Smooth muscle cell (in vitro differentiated cells): ENCODE measurements around the gene WWC1. TPM values are rescaled to one million over a fixed set of nuclear protein-coding genes. Genes with fewer than 3 reads are reported as not detected.

Experiments used
- DNase-seq: peaks from one replicate; lab custom pipeline; 2025; ENCODE audit not compliant: unreplicated experiment; lab: John Stamatoyannopoulos, UW
- H2AFZ ChIP-seq: fragments of 200-600 bp; sonication (generic); 2 replicates; pipeline ENCODE4 v1.6.0; 2016; ENCODE audit warnings: antibody characterized with exemption, low read depth, mild to moderate bottlenecking
- H3F3A ChIP-seq: fragments of 200-600 bp; sonication (generic); 2 replicates; pipeline ENCODE4 v1.6.0; 2017; ENCODE audit warnings: antibody characterized with exemption, low read depth
- H3K27ac ChIP-seq: fragments of 200-600 bp; sonication (generic); 2 replicates; pipeline ENCODE4 v1.5.1; 2016; ENCODE audit warnings: low read depth, mild to moderate bottlenecking
- H3K27me3 ChIP-seq: fragments of 200-600 bp; sonication (generic); 2 replicates; pipeline ENCODE4 v1.6.1; 2016; ENCODE audit warnings: low read depth, mild to moderate bottlenecking
- H3K36me3 ChIP-seq: fragments of 200-600 bp; sonication (generic); 2 replicates; pipeline ENCODE4 v1.5.1; 2016; ENCODE audit warnings: low read depth
- H3K4me1 ChIP-seq: fragments of 200-600 bp; sonication (generic); 2 replicates; pipeline ENCODE4 v1.5.1; 2016; ENCODE audit warnings: low read depth
- H3K4me2 ChIP-seq: fragments of 200-600 bp; sonication (generic); 2 replicates; pipeline ENCODE4 v1.6.0; 2016; ENCODE audit warnings: mild to moderate bottlenecking
- H3K4me3 ChIP-seq: fragments of 200-600 bp; sonication (generic); 2 replicates; pipeline ENCODE4 v1.5.1; 2016; ENCODE audit warnings: mild to moderate bottlenecking
- H3K79me2 ChIP-seq: fragments of 200-600 bp; sonication (generic); 2 replicates; pipeline ENCODE4 v1.6.0; 2016; ENCODE audit warnings: low read depth, mild to moderate bottlenecking
- H3K9ac ChIP-seq: fragments of 200-600 bp; sonication (generic); 2 replicates; pipeline ENCODE4 v1.6.0; 2016; ENCODE audit warnings: low read depth
- H3K9me3 ChIP-seq: fragments of 200-600 bp; sonication (generic); replicated peaks from 2 replicates; pipeline ENCODE4 v1.5.1; 2016; ENCODE audit warnings: low read depth
- H4K20me1 ChIP-seq: fragments of 200-600 bp; sonication (generic); 2 replicates; pipeline ENCODE4 v1.6.0; 2016; ENCODE audit warnings: low read depth
- CTCF ChIP-seq: fragments of 200-600 bp; sonication (generic); IDR thresholded peaks from 2 replicates; pipeline ENCODE4 v1.5.1; 2017; ENCODE audit warnings: borderline replicate concordance, mild to moderate bottlenecking, antibody characterized with exemption; ENCODE audit not compliant: insufficient read depth, poor library complexity, severe bottlenecking
- WGBS: methylation state at CpG from one replicate; pipeline ENCODE4 v1.1.7; 2016; ENCODE audit warnings: low lambda C conversion rate; 5-methylcytosine and 5-hydroxymethylcytosine counted together
- polyA plus RNA-seq: library from polyadenylated mRNA; unstranded; fragments of >200 nt; fragmentation: Nextera tagmentation; extraction: Ambion mirVana; gene quantifications from 2 replicates; pipeline ENCODE4 v1.2.1, GENCODE V29; 2016
- total RNA-seq: library from RNA; depleted of rRNA; stranded (reverse); fragments of >200 nt; gene quantifications from 2 replicates; pipeline ENCODE4 v1.2.3, GENCODE V29; 2014

Gene WWC1
- total and polyA plus RNA-seq, 2 experiments from 2014 or later = 3.7 to 7.5 TPM

- Histone ChIP-seq H3K79me2 (no peaks in the 10 kb centered on the region), H3K4me3 (no peak overlapping the region), H3K4me1 (peaks cover 14% of the 10 kb centered on the region), H4K20me1 (no peaks in the 10 kb centered on the region), H3K27ac (no peak overlapping the region), H3K36me3 (no peaks in the 10 kb centered on the region), H3K27me3 (peaks cover 8% of the 10 kb centered on the region), H3F3A (peaks cover 11% of the 10 kb centered on the region), H3K9me3 (no peaks in the 10 kb centered on the region), H2AFZ (no peak overlapping the region), H3K9ac (no peak overlapping the region), H3K4me2 (no peak overlapping the region)
- no peak for TF ChIP-seq CTCF
- WGBS = 91% methylated on average over 3 of the region's 3 CpGs
- DNase-seq = no peak
Observed at GRCh38 chr5:168273056-168273980, 18.1 kb upstream of the WWC1 start.

GRCh38 chr5:168274406-168274805 is 17.0 kb upstream of the WWC1 start:
- Histone ChIP-seq H3K27me3 (peaks cover 4% of the 10 kb centered on the region), H3K4me1 (peaks cover 14% of the 10 kb centered on the region), H3K36me3 (no peaks in the 10 kb centered on the region), H3K4me2 (no peak overlapping the region), H3F3A (peaks cover 6% of the 10 kb centered on the region), H3K79me2 (no peaks in the 10 kb centered on the region), H4K20me1 (no peaks in the 10 kb centered on the region), H3K27ac (no peak overlapping the region), H3K4me3 (no peak overlapping the region), H3K9ac (no peak overlapping the region), H3K9me3 (no peaks in the 10 kb centered on the region), H2AFZ (no peak overlapping the region)
- 100% methylated on average over 1 of the region's 1 CpG for WGBS
- no peak for TF ChIP-seq CTCF
- DNase-seq = no peak

- no peak overlapping the region for H2AFZ ChIP-seq
- no peak overlapping the region for H3K4me3 ChIP-seq
- H3K36me3 ChIP-seq = no peaks in the 10 kb centered on the region
- no peaks in the 10 kb centered on the region for H3K79me2 ChIP-seq
- H3K9me3 ChIP-seq = no peaks in the 10 kb centered on the region
- 89% methylated on average over 5 of the region's 5 CpGs for WGBS
- H4K20me1 ChIP-seq = no peaks in the 10 kb centered on the region
- H3K27ac ChIP-seq = no peak overlapping the region
- no peak for TF ChIP-seq CTCF
- H3K27me3 ChIP-seq = peaks cover 4% of the 10 kb centered on the region
- no peak overlapping the region for H3K4me2 ChIP-seq
- DNase-seq = no peak
- no peak overlapping the region for H3K9ac ChIP-seq
- no peaks in the 10 kb centered on the region for H3F3A ChIP-seq
- no peaks in the 10 kb centered on the region for H3K4me1 ChIP-seq
Observed at GRCh38 chr5:168275940-168276339, 15.5 kb upstream of the WWC1 start.
